ENCODE data around the gene APBB1. TPM values are rescaled to one million over a fixed set of nuclear protein-coding genes. Genes with fewer than 3 reads are reported as not detected.

The APBB1 gene
- polyA plus RNA-seq, 1 of the 3 experiments (the other 2 are of a cell fraction) = 35.9 TPM

DNA sequence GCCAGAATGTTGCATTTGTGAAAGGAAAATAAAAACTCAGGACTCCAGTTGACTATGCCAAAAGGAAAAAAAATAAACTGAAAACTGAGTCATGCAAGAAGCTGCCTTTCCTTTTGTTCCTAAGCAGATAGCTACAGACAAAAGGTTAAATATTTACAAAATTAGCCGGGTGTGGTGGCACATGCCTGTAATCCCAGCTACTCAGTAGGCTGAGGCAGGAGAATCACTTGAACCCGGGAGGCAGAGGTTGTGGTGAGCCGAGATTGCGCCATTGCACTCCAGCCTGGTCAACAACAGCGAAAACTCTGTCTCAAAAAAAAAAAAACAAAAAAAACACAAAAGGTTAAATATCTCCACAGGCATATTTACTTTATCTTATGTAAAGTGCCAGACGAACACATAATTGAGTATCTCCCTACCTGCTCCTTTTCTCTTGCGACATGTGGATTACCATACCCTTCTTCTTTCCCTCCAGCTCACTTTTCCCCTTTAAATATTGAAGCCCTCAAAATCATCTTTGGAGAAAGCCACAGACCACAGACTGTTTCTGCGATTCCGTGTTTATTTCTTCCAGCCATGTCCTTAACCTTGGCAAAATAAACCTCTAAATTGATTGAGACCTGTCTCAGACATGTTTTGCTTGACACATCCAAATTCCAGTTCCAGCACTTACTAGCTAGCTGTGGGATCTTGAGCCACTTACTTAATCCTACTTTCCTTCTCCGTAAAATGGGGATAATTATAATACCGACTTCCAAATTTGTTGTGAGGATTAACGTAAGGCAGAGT, 30.9 kb downstream of the APBB1 start:
- no peaks in the 10 kb centered on the region for H3K9me2 ChIP-seq
- no peak overlapping the region for H3K9ac ChIP-seq
- H3F3A ChIP-seq (replicated peaks; ENCODE audit: insufficient read depth) = peaks cover 4% of the 10 kb centered on the region
- H2AFZ ChIP-seq (ENCODE audit: low read depth) = no peak overlapping the region; the same call in 1 of the 2 replicates
- no peak for TF ChIP-seq GATA2 (CRISPR knock-in tag; IDR thresholded peaks at IDR 0.05)
- no peak for TF ChIP-seq SIN3A (IDR thresholded peaks at IDR 0.05; ENCODE audit: borderline replicate concordance, low read depth, low read length)
- TF ChIP-seq RXRA (IDR thresholded peaks at IDR 0.05; ENCODE audit: borderline replicate concordance, low read depth) = no peak
- no peak for TF ChIP-seq GABPA (IDR thresholded peaks at IDR 0.05; ENCODE audit: low read depth)
- TF ChIP-seq, protein P1, sequence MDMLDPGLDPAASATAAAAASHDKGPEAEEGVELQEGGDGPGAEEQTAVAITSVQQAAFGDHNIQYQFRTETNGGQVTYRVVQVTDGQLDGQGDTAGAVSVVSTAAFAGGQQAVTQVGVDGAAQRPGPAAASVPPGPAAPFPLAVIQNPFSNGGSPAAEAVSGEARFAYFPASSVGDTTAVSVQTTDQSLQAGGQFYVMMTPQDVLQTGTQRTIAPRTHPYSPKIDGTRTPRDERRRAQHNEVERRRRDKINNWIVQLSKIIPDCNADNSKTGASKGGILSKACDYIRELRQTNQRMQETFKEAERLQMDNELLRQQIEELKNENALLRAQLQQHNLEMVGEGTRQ (IDR thresholded peaks at IDR 0.05; ENCODE audit: borderline replicate concordance, low read depth, low read length) = no peak
- TF ChIP-seq, protein P2, sequence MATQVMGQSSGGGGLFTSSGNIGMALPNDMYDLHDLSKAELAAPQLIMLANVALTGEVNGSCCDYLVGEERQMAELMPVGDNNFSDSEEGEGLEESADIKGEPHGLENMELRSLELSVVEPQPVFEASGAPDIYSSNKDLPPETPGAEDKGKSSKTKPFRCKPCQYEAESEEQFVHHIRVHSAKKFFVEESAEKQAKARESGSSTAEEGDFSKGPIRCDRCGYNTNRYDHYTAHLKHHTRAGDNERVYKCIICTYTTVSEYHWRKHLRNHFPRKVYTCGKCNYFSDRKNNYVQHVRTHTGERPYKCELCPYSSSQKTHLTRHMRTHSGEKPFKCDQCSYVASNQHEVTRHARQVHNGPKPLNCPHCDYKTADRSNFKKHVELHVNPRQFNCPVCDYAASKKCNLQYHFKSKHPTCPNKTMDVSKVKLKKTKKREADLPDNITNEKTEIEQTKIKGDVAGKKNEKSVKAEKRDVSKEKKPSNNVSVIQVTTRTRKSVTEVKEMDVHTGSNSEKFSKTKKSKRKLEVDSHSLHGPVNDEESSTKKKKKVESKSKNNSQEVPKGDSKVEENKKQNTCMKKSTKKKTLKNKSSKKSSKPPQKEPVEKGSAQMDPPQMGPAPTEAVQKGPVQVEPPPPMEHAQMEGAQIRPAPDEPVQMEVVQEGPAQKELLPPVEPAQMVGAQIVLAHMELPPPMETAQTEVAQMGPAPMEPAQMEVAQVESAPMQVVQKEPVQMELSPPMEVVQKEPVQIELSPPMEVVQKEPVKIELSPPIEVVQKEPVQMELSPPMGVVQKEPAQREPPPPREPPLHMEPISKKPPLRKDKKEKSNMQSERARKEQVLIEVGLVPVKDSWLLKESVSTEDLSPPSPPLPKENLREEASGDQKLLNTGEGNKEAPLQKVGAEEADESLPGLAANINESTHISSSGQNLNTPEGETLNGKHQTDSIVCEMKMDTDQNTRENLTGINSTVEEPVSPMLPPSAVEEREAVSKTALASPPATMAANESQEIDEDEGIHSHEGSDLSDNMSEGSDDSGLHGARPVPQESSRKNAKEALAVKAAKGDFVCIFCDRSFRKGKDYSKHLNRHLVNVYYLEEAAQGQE (IDR thresholded peaks at IDR 0.05; ENCODE audit: low read depth, low read length) = no peak
- TF ChIP-seq TAF1 (IDR thresholded peaks at IDR 0.05; ENCODE audit: borderline replicate concordance, low read depth, low read length) = no peak
- no peak for TF ChIP-seq CHD2 (IDR thresholded peaks at IDR 0.05; ENCODE audit: low read length, partially characterized antibody)
- TF ChIP-seq SMC3 (IDR thresholded peaks at IDR 0.05; ENCODE audit: low read depth, low read length) = no peak
- no peak for TF ChIP-seq POLR2AphosphoS5 (IDR thresholded peaks at IDR 0.05; ENCODE audit: low read depth, low read length)
- POLR2A ChIA-PET = no interaction called here
- DNase-seq = no peak
- 70% methylated on average over 12 of the region's 12 CpGs for WGBS (ENCODE audit: low lambda C conversion rate)
- CTCF ChIA-PET = interaction anchor here (0.8 to 2.7 kb wide), 10 partner anchors 9 to 137 kb away, joined by 3 to 25 read pairs (median 4); no protein-coding TSS in a partner anchor
- no peaks in the 10 kb centered on the region for H3K27me3 ChIP-seq (ENCODE audit: insufficient read depth)
- no peak overlapping the region for H3K4me3 ChIP-seq (ENCODE audit: low read depth in 2 of 2, low read length in 1 of 2)
- peaks cover 3 to 14% of the 10 kb centered on the region in 2 experiments; a peak in 2 of 4 replicates for H3K4me1 ChIP-seq (ENCODE audit: control insufficient read depth in 1 of 2, insufficient read depth in 2 of 2, low read depth in 1 of 2, low read length in 1 of 2)
- no peaks in the 10 kb centered on the region for H4K20me1 ChIP-seq (ENCODE audit: insufficient read depth)
- no peaks in the 10 kb centered on the region for H3K9me3 ChIP-seq
- peaks cover 0 to 2% of the 10 kb centered on the region in 2 experiments for H3K36me3 ChIP-seq (replicated peaks in 1 of 2; ENCODE audit: control insufficient read depth in 1 of 2, insufficient read depth in 2 of 2, low read length in 1 of 2)
- H3K27ac ChIP-seq (ENCODE audit: low read depth in 2 of 2, low read length in 1 of 2) = no peak overlapping the region
- H3K79me2 ChIP-seq (ENCODE audit: insufficient read depth) = 0 out of 2 replicates have a peak, but pooled peaks cover 9% of the 10 kb centered on the region
- no peak overlapping the region for H3K4me2 ChIP-seq

All from SK-N-SH (cell line).